HG02763 (cell line): ENCODE measurements around the gene CGB3.

Source experiments
- ATAC-seq: cut with Tn5 transposase; IDR thresholded peaks from one replicate; pipeline ENCODE4 v1.9.1; 2021; ENCODE audit warnings: mild to moderate bottlenecking, moderate library complexity; ENCODE audit not compliant: unreplicated experiment

CGB3 gene

GRCh38 chr19:48989701-48990291, 34.3 kb downstream of the CGB3 start:
- no peak for ATAC-seq

GRCh38 chr19:48988860-48989259, 35.3 kb downstream of the CGB3 start:
- no peak for ATAC-seq

GRCh38 chr19:48988286-48988685, 35.8 kb downstream of the CGB3 start:
- ATAC-seq, result no peak

GRCh38 chr19:48987323-48987722, 36.8 kb downstream of the CGB3 start:
- no peak for ATAC-seq

GRCh38 chr19:48986211-48986610, 37.9 kb downstream of the CGB3 start:
- ATAC-seq, result no peak

- ATAC-seq, result no peak
Measured at GRCh38 chr19:48985711-48986110, 38.4 kb downstream of the CGB3 start.

GRCh38 chr19:48982280-48982679, 41.9 kb downstream of the CGB3 start:
- ATAC-seq, result no peak

- ATAC-seq, result no peak
Measured at GRCh38 chr19:48977061-48977460, 47.1 kb downstream of the CGB3 start.

- ATAC-seq, result no peak
Measured at GRCh38 chr19:48975947-48976847, 47.9 kb downstream of the CGB3 start.
